ENCODE measurements around the gene GRM4. TPM values are rescaled to one million over a fixed set of nuclear protein-coding genes. Genes with fewer than 3 reads are reported as not detected.
A peak's percentile ranks its signal among the peaks of the same experiment; 100 is the strongest.
"Not testable (repeated sequence)": the region's sequence is repeated elsewhere in the genome, so short reads cannot be mapped to it uniquely, and the experiment has no call there.

GRM4 gene
- not detected for total RNA-seq

- intact Hi-C loops (cut with DNase I) = no loop called here
- no peak for DNase-seq (ENCODE audit: low spot score)
- ATAC-seq = no peak
Measured at GRCh38 chr6:34146021-34146782, at the start of gene GRM4. Gene GRM4, minus strand, starts transcription at chr6:34146087. Its CDS starts 12,591 bp downstream, at chr6:34133496.

GRCh38 chr6:34194772-34195171, 48.9 kb upstream of the GRM4 start:
- intact Hi-C loops (cut with DNase I) = no loop called here
- DNase-seq (ENCODE audit: low spot score) (no peak), ATAC-seq (no peak)

GRCh38 chr6:34190504-34191122, 44.7 kb upstream of the GRM4 start:
- intact Hi-C loops (cut with DNase I) = no loop called here
- DNase-seq (ENCODE audit: low spot score) = no peak
- ATAC-seq = no peak

GRCh38 chr6:34189806-34190503, 44.1 kb upstream of the GRM4 start:
- DNase-seq (ENCODE audit: low spot score) (peak; percentile 62), ATAC-seq (no peak)
- intact Hi-C loops (cut with DNase I) = no loop called here

- intact Hi-C loops (cut with DNase I); ATAC-seq: not testable (repeated sequence)
- peak; percentile 18 for DNase-seq (ENCODE audit: low spot score)
Measured at GRCh38 chr6:34184726-34185125, 38.8 kb upstream of the GRM4 start.

GRCh38 chr6:34182751-34183531, 37.1 kb upstream of the GRM4 start:
- intact Hi-C loops (cut with DNase I) = no loop called here
- DNase-seq (ENCODE audit: low spot score) = peak; percentile 37
- no peak for ATAC-seq

- no peak for ATAC-seq
- peak; percentile 31 for DNase-seq (ENCODE audit: low spot score)
- intact Hi-C loops (cut with DNase I) = no loop called here
Measured at GRCh38 chr6:34181908-34182307, 36.0 kb upstream of the GRM4 start.

- intact Hi-C loops (cut with DNase I) = loop anchor here (10.0 kb wide), 1 partner anchor 406 kb away; no protein-coding TSS in a partner anchor
- ATAC-seq (no peak), DNase-seq (ENCODE audit: low spot score) (peak; percentile 42)
Measured at GRCh38 chr6:34179106-34179720, 33.3 kb upstream of the GRM4 start.

- intact Hi-C loops (cut with DNase I) = loop anchor here (10.0 kb wide), 1 partner anchor 406 kb away; no protein-coding TSS in a partner anchor
- DNase-seq (ENCODE audit: low spot score) = peak; percentile 48
- no peak for ATAC-seq
Measured at GRCh38 chr6:34178357-34179105, 32.6 kb upstream of the GRM4 start.

GRCh38 chr6:34177181-34177591, 31.3 kb upstream of the GRM4 start:
- no peak for ATAC-seq
- intact Hi-C loops (cut with DNase I) = loop anchor here (10.0 kb wide), 1 partner anchor 408 kb away; no protein-coding TSS in a partner anchor
- peak; percentile 31 for DNase-seq (ENCODE audit: low spot score)

- intact Hi-C loops (cut with DNase I) = loop anchor here (10.0 kb wide), 1 partner anchor 408 kb away; no protein-coding TSS in a partner anchor
- ATAC-seq (no peak), DNase-seq (ENCODE audit: low spot score) (peak; percentile 42)
Measured at GRCh38 chr6:34176261-34177031, 30.6 kb upstream of the GRM4 start.

GRCh38 chr6:34174846-34175399, 29.0 kb upstream of the GRM4 start:
- intact Hi-C loops (cut with DNase I) = loop anchor here (10.0 kb wide), 1 partner anchor 410 kb away; no protein-coding TSS in a partner anchor
- DNase-seq (ENCODE audit: low spot score) (no peak), ATAC-seq (no peak)

- intact Hi-C loops (cut with DNase I) = loop anchor here (10.0 kb wide), 1 partner anchor 412 kb away; no protein-coding TSS in a partner anchor
- ATAC-seq = no peak
- peak; percentile 6 for DNase-seq (ENCODE audit: low spot score)
Measured at GRCh38 chr6:34172961-34173775, 27.3 kb upstream of the GRM4 start.

- no peak for DNase-seq (ENCODE audit: low spot score)
- intact Hi-C loops (cut with DNase I) = loop anchor here (10.0 kb wide), 1 partner anchor 414 kb away; no protein-coding TSS in a partner anchor
Measured at GRCh38 chr6:34170346-34170745, 24.5 kb upstream of the GRM4 start.

GRCh38 chr6:34169897-34170296, 24.0 kb upstream of the GRM4 start:
- no peak for ATAC-seq
- intact Hi-C loops (cut with DNase I) = loop anchor here (10.0 kb wide), 1 partner anchor 415 kb away; no protein-coding TSS in a partner anchor

More at GRCh38 chr6:34170346-34170745, 24.5 kb upstream of the GRM4 start:
- ATAC-seq = no peak

More at GRCh38 chr6:34169897-34170296, 24.0 kb upstream of the GRM4 start:
- DNase-seq (ENCODE audit: low spot score) = no peak
